Brain microvascular endothelial cell (primary cell): ENCODE results near the gene SAP30.

Source experiments
- DNase-seq: peaks from one replicate; pipeline ENCODE4 v3.0.0-alpha.2; 2020
- H3K27ac ChIP-seq: fragments of 250-450 bp; sonication (Bioruptor Pico); 2 replicates; pipeline ENCODE4 v1.5.1; 2020; ENCODE audit warnings: mild to moderate bottlenecking, moderate library complexity
- H3K27me3 ChIP-seq: fragments of 250-450 bp; sonication (Bioruptor Pico); replicated peaks from 2 replicates; pipeline ENCODE4 v1.5.1; 2020; ENCODE audit warnings: mild to moderate bottlenecking
- H3K36me3 ChIP-seq: fragments of 250-450 bp; sonication (Bioruptor Pico); replicated peaks from 2 replicates; pipeline ENCODE4 v1.5.1; 2020; ENCODE audit warnings: mild to moderate bottlenecking
- H3K4me3 ChIP-seq: 2 replicates; pipeline ENCODE4 v1.5.1; 2011; ENCODE audit warnings: low read depth, mild to moderate bottlenecking, control low read depth, low read length, moderate library complexity
- in situ Hi-C: cut with HindIII; loops from 2 replicates; pipeline ENCODE4 v1.10.0; 2017; ENCODE audit warnings: low sequenced_read_pairs, low pct_ligation_motif_present
- TF ChIP-seq, protein P1 (sequence below): IDR thresholded peaks from 2 replicates; pipeline ENCODE4 v1.5.1; 2011; ENCODE audit warnings: low read depth, mild to moderate bottlenecking, moderate library complexity, low read length, control low read depth, inconsistent platforms; ENCODE audit errors: missing control alignments

SAP30 gene

DNA sequence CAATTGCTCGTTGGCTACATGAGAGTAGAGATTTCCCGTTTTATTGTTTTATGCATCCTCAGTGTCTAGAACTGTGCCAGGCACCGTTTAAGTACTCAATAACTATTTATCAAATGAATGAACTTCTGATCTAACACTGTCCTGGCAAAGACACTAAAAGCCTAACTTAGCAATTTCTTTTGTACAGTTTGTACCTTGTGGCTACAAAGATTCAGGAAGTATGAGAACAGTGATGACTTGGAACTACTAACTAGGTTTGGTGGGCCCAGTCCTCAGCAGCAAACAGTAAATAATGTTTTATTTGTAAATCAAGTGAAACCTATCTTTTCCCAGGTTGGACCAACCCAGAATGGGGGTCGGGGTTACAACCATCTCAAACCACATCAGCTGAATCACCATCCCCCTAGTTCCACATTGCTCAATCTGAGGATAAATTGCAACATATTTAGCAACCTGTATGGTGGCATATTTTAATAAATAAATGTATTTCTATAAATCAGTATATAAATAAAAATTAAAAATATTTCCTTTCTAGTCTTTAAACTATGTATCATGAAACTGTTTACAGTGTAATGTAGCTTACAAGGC, 40.4 kb downstream of the SAP30 start:
- DNase-seq, result no peak
- no peak overlapping the region for H3K4me3 ChIP-seq
- H3K27me3 ChIP-seq, result no peaks in the 10 kb centered on the region
- in situ Hi-C loops, result no loop called here
- no peaks in the 10 kb centered on the region for H3K36me3 ChIP-seq
- no peak overlapping the region for H3K27ac ChIP-seq
- TF ChIP-seq, protein P1, sequence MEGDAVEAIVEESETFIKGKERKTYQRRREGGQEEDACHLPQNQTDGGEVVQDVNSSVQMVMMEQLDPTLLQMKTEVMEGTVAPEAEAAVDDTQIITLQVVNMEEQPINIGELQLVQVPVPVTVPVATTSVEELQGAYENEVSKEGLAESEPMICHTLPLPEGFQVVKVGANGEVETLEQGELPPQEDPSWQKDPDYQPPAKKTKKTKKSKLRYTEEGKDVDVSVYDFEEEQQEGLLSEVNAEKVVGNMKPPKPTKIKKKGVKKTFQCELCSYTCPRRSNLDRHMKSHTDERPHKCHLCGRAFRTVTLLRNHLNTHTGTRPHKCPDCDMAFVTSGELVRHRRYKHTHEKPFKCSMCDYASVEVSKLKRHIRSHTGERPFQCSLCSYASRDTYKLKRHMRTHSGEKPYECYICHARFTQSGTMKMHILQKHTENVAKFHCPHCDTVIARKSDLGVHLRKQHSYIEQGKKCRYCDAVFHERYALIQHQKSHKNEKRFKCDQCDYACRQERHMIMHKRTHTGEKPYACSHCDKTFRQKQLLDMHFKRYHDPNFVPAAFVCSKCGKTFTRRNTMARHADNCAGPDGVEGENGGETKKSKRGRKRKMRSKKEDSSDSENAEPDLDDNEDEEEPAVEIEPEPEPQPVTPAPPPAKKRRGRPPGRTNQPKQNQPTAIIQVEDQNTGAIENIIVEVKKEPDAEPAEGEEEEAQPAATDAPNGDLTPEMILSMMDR, result no peak

GRCh38 chr4:173413036-173413435, 42.3 kb downstream of the SAP30 start:
- Histone ChIP-seq H3K27ac (no peak overlapping the region), H3K36me3 (no peaks in the 10 kb centered on the region), H3K27me3 (no peaks in the 10 kb centered on the region), H3K4me3 (no peak overlapping the region)
- peak; percentile 43 for DNase-seq
- in situ Hi-C loops, result no loop called here
- TF ChIP-seq, protein P1, result no peak

DNA sequence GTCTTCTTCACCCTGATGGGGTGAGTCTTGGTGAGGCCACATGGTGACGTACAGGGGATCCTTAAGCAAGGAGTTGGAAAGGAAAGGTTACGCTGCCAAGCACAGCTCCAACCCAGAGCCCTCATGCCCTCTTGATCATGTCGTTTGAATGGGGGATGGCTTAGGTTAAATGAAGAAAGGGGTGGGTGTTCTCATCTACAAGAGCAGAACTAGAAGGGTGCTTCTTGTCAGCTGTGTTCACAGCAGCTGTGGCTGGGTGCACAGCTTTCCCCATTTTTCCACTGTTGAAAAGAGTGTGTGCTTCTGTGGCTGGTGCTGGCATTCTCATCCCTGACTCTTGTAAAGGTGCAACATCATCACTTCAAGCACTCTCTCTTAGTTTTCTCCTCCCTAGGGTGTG, 43.7 kb downstream of the SAP30 start:
- Histone ChIP-seq H3K27me3 (no peaks in the 10 kb centered on the region), H3K27ac (no peak overlapping the region), H3K4me3 (no peak overlapping the region), H3K36me3 (no peaks in the 10 kb centered on the region)
- TF ChIP-seq, protein P1, result no peak
- no peak for DNase-seq
- in situ Hi-C loops, result no loop called here

- no peaks in the 10 kb centered on the region for H3K27me3 ChIP-seq
- H3K36me3 ChIP-seq, result no peaks in the 10 kb centered on the region
- H3K4me3 ChIP-seq, result no peak overlapping the region
- TF ChIP-seq, protein P1, result no peak
- in situ Hi-C loops, result no loop called here
- DNase-seq, result no peak
- no peak overlapping the region for H3K27ac ChIP-seq
Measured at GRCh38 chr4:173415092-173415491, 44.3 kb downstream of the SAP30 start.

GRCh38 chr4:173415885-173416653, 45.3 kb downstream of the SAP30 start:
- Histone ChIP-seq H3K36me3 (no peaks in the 10 kb centered on the region), H3K27me3 (no peaks in the 10 kb centered on the region), H3K4me3 (no peak overlapping the region), H3K27ac (no peak overlapping the region)
- TF ChIP-seq, protein P1, result no peak
- no peak for DNase-seq
- in situ Hi-C loops, result no loop called here
